PC-9 (cell line): ENCODE measurements around the gene DNM3. TPM values are rescaled to one million over a fixed set of nuclear protein-coding genes. Genes with fewer than 3 reads are reported as not detected.

Experiments
- BruUV-seq: library from RNA; stranded (reverse); fragments of 400-500 nt; replicated peaks from 2 replicates; lab custom pipeline; 2021; lab: Mats Ljungman, UMichigan
- CTCF ChIA-PET: fragments of 300-600 bp; sonication (Branson Sonifier 250); formaldehyde crosslinking; loops from one replicate; lab custom pipeline; 2022; ENCODE audit warnings: antibody characterized with exemption; lab: Charles Lee
- POLR2A ChIA-PET: fragments of 300-600 bp; sonication (Branson Sonifier 250); formaldehyde crosslinking; loops from one replicate; lab custom pipeline; 2022; ENCODE audit warnings: antibody characterized with exemption; ENCODE audit not compliant: unreplicated experiment; lab: Charles Lee
- DNase-seq, 2 experiments: peaks; one replicate each; pipeline versions ENCODE4 v3.0.0 to v3.0.0-alpha.2; 2015 to 2022; ENCODE audit warnings: mixed read lengths in 1 of 2
- H2AFZ ChIP-seq: fragments of 200-600 bp; sonication (generic); 2 replicates; pipeline ENCODE4 v1.8.1; 2017; ENCODE audit warnings: antibody characterized with exemption
- H3F3A ChIP-seq: fragments of 200-600 bp; sonication (generic); 2 replicates; pipeline ENCODE4 v1.8.1; 2017; ENCODE audit warnings: antibody characterized with exemption, mild to moderate bottlenecking, low read depth; ENCODE audit not compliant: insufficient read depth
- H3K27ac ChIP-seq: fragments of 200-600 bp; sonication (generic); 2 replicates; pipeline ENCODE4 v1.6.1; 2016; ENCODE audit warnings: mixed run types
- H3K27me3 ChIP-seq: fragments of 200-600 bp; sonication (generic); 2 replicates; pipeline ENCODE4 v1.6.1; 2016; ENCODE audit warnings: low read depth, mixed run types; ENCODE audit not compliant: insufficient read depth
- H3K36me3 ChIP-seq: fragments of 200-600 bp; sonication (generic); 2 replicates; pipeline ENCODE4 v1.6.1; 2016; ENCODE audit warnings: low read depth, mixed run types
- H3K4me1 ChIP-seq: fragments of 200-600 bp; sonication (generic); replicated peaks from 2 replicates; pipeline ENCODE4 v1.6.1; 2016; ENCODE audit warnings: mixed run types; ENCODE audit not compliant: insufficient read depth
- H3K4me2 ChIP-seq: fragments of 200-600 bp; sonication (generic); 2 replicates; pipeline ENCODE4 v1.6.1; 2017; ENCODE audit warnings: mixed run types
- H3K4me3 ChIP-seq: fragments of 200-600 bp; sonication (generic); 2 replicates; pipeline ENCODE4 v1.6.1; 2016; ENCODE audit warnings: mixed run types
- H3K79me2 ChIP-seq: fragments of 200-600 bp; sonication (generic); 2 replicates; pipeline ENCODE4 v1.6.1; 2017; ENCODE audit warnings: low read depth, mixed run types
- H3K9me2 ChIP-seq: fragments of 200-600 bp; sonication (generic); 2 replicates; pipeline ENCODE4 v1.8.1; 2017; ENCODE audit warnings: mild to moderate bottlenecking; ENCODE audit not compliant: insufficient read depth
- H3K9me3 ChIP-seq: fragments of 200-600 bp; sonication (generic); 2 replicates; pipeline ENCODE4 v1.8.1; 2016; ENCODE audit warnings: low read depth; ENCODE audit not compliant: insufficient read depth
- H4K20me1 ChIP-seq: fragments of 200-600 bp; sonication (generic); 2 replicates; pipeline ENCODE4 v1.8.1; 2017; ENCODE audit not compliant: insufficient read depth
- EZH2 ChIP-seq: fragments of 200-600 bp; sonication (generic); IDR thresholded peaks from 2 replicates; pipeline ENCODE4 v1.8.0; 2017; ENCODE audit warnings: antibody characterized with exemption, low read depth
- intact Hi-C: fragments of 100-400 bp; cut with micrococcal nuclease; formaldehyde crosslinking; loops from one replicate; pipeline ENCODE4 v1.10.0; 2022; ENCODE audit not compliant: unreplicated experiment
- total RNA-seq: library from RNA; stranded (reverse); gene quantifications from 2 replicates; pipeline ENCODE4 v1.2.3, GENCODE V29; 2021
- TF ChIP-seq, protein P1 (sequence below): fragments of 200-600 bp; sonication (generic); conservative IDR thresholded peaks from 2 replicates; pipeline ENCODE4 v1.6.1; 2017; ENCODE audit warnings: mixed run types, antibody characterized with exemption, mild to moderate bottlenecking, moderate library complexity

DNM3 gene
- total RNA-seq, 1 experiment from 2014 or later: 1.7 TPM

- Histone ChIP-seq H4K20me1 (no peaks in the 10 kb centered on the region), H3K9me2 (no peaks in the 10 kb centered on the region; the same call in 1 of the 2 replicates), H3K36me3 (no peaks in the 10 kb centered on the region), H3F3A (no peaks in the 10 kb centered on the region), H3K4me3 (no peak overlapping the region), H3K4me2 (no peak overlapping the region), H3K9me3 (no peaks in the 10 kb centered on the region), H3K27ac (no peak overlapping the region), H2AFZ (no peak overlapping the region), H3K4me1 (no peaks in the 10 kb centered on the region), H3K27me3 (no peaks in the 10 kb centered on the region), H3K79me2 (no peaks in the 10 kb centered on the region)
- CTCF ChIA-PET: no interaction called here
- DNase-seq: no peak
- BruUV-seq: no TSS peak
- intact Hi-C loops: no loop called here
- no peak for TF ChIP-seq EZH2
- TF ChIP-seq, protein P1, sequence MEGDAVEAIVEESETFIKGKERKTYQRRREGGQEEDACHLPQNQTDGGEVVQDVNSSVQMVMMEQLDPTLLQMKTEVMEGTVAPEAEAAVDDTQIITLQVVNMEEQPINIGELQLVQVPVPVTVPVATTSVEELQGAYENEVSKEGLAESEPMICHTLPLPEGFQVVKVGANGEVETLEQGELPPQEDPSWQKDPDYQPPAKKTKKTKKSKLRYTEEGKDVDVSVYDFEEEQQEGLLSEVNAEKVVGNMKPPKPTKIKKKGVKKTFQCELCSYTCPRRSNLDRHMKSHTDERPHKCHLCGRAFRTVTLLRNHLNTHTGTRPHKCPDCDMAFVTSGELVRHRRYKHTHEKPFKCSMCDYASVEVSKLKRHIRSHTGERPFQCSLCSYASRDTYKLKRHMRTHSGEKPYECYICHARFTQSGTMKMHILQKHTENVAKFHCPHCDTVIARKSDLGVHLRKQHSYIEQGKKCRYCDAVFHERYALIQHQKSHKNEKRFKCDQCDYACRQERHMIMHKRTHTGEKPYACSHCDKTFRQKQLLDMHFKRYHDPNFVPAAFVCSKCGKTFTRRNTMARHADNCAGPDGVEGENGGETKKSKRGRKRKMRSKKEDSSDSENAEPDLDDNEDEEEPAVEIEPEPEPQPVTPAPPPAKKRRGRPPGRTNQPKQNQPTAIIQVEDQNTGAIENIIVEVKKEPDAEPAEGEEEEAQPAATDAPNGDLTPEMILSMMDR: no peak
- POLR2A ChIA-PET: no interaction called here
These were observed 331.1 kb downstream of the DNM3 start for GRCh38 chr1:172172352-172172831.

- H3K27me3 ChIP-seq: no peaks in the 10 kb centered on the region
- CTCF ChIA-PET: no interaction called here
- BruUV-seq: no TSS peak
These were observed 334.9 kb downstream of the DNM3 start for GRCh38 chr1:172176206-172176605.

GRCh38 chr1:172177849-172178248, 336.6 kb downstream of the DNM3 start:
- H4K20me1 ChIP-seq: no peaks in the 10 kb centered on the region
- no peak overlapping the region for H3K4me2 ChIP-seq
- TF ChIP-seq, protein P1: no peak
- TF ChIP-seq EZH2: no peak
- intact Hi-C loops: no loop called here
- CTCF ChIA-PET: no interaction called here
- H3K4me1 ChIP-seq: no peaks in the 10 kb centered on the region
- DNase-seq: no peak
- no peaks in the 10 kb centered on the region for H3F3A ChIP-seq
- POLR2A ChIA-PET: no interaction called here
- no peak overlapping the region for H3K27ac ChIP-seq
- no peak overlapping the region for H2AFZ ChIP-seq
- no peaks in the 10 kb centered on the region for H3K79me2 ChIP-seq
- H3K4me3 ChIP-seq: no peak overlapping the region
- H3K36me3 ChIP-seq: no peaks in the 10 kb centered on the region
- no peaks in the 10 kb centered on the region for H3K9me3 ChIP-seq
- BruUV-seq: no TSS peak
- no peaks in the 10 kb centered on the region for H3K9me2 ChIP-seq
- no peaks in the 10 kb centered on the region for H3K27me3 ChIP-seq

More at GRCh38 chr1:172176206-172176605, 334.9 kb downstream of the DNM3 start:
- Histone ChIP-seq H3K4me2 (no peak overlapping the region), H3F3A (no peaks in the 10 kb centered on the region), H4K20me1 (no peaks in the 10 kb centered on the region), H3K27ac (no peak overlapping the region), H3K9me2 (no peaks in the 10 kb centered on the region), H2AFZ (no peak overlapping the region), H3K9me3 (no peaks in the 10 kb centered on the region), H3K79me2 (no peaks in the 10 kb centered on the region), H3K4me3 (no peak overlapping the region), H3K36me3 (no peaks in the 10 kb centered on the region), H3K4me1 (no peaks in the 10 kb centered on the region)
- no peak for DNase-seq
- TF ChIP-seq EZH2: no peak
- TF ChIP-seq, protein P1: no peak
- intact Hi-C loops: no loop called here
- POLR2A ChIA-PET: no interaction called here
